Measurements from ENCODE around the gene CCDC40. TPM values are rescaled to one million over a fixed set of nuclear protein-coding genes. Genes with fewer than 3 reads are reported as not detected.

The CCDC40 gene
- total and polyA plus RNA-seq, 10 donors: 0.30 to 8.3 (median 2.3) TPM

- peaks cover 0 to 51% (median 2%) of the 10 kb centered on the region in 6 donors for H3K36me3 ChIP-seq
- H3K27me3 ChIP-seq (replicated peaks in 1 of 7): no peaks in the 10 kb centered on the region
- H3K4me3 ChIP-seq: no peak overlapping the region
- no peak overlapping the region for H3K27ac ChIP-seq
- TF ChIP-seq CTCF (IDR thresholded peaks at IDR 0.05 in 8 of 11, conservative IDR thresholded peaks at IDR 0.05 in 3 of 11) (no peak), POLR2AphosphoS5 (IDR thresholded peaks at IDR 0.05) (no peak), POLR2A (IDR thresholded peaks at IDR 0.05) (no peak)
- 74 to 89% (median 83%) methylated on average over 10 of the region's 10 CpGs for WGBS, 5 donors
- no peaks in the 10 kb centered on the region for H3K9me3 ChIP-seq
- intact Hi-C loops (cut with DNase I; ENCODE audit: low total_unique reads): no loop called here
- no peak for DNase-seq
- H3K4me1 ChIP-seq: peaks cover 0 to 22% (median 18%) of the 10 kb centered on the region in 6 donors
These were observed 28.5 kb upstream of the CCDC40 start for GRCh38 chr17:80007939-80008338.

- intact Hi-C loops (cut with DNase I; ENCODE audit: low total_unique reads): no loop called here
- H3K4me1 ChIP-seq: peaks cover 0 to 22% (median 18%) of the 10 kb centered on the region in 6 donors
- DNase-seq: peak; percentile 93
- WGBS, 5 donors: 15 to 23% (median 20%) methylated on average over 15 to 17 of the region's 17 CpGs
- TF ChIP-seq POLR2AphosphoS5 (IDR thresholded peaks at IDR 0.05) (peak; percentile 44 to 73 (median 62)), CTCF (IDR thresholded peaks at IDR 0.05 in 8 of 11, conservative IDR thresholded peaks at IDR 0.05 in 3 of 11) (peak; percentile 79 to 97 (median 93)), POLR2A (IDR thresholded peaks at IDR 0.05) (no peak)
- peaks cover 0 to 52% (median 4%) of the 10 kb centered on the region in 6 donors for H3K36me3 ChIP-seq
- no peak overlapping the region for H3K4me3 ChIP-seq
- no peaks in the 10 kb centered on the region for H3K9me3 ChIP-seq
- H3K27me3 ChIP-seq (replicated peaks in 1 of 7): no peaks in the 10 kb centered on the region
- no peak overlapping the region for H3K27ac ChIP-seq
These were observed 28.0 kb upstream of the CCDC40 start for GRCh38 chr17:80008383-80008840.

GRCh38 chr17:80008848-80009247 lies 27.6 kb upstream of the CCDC40 start:
- Histone ChIP-seq H3K4me3 (no peak overlapping the region), H3K27ac (no peak overlapping the region), H3K9me3 (no peaks in the 10 kb centered on the region), H3K36me3 (peaks cover 0 to 54% (median 4%) of the 10 kb centered on the region in 6 donors), H3K4me1 (peaks cover 0 to 22% (median 18%) of the 10 kb centered on the region in 6 donors), H3K27me3 (replicated peaks in 1 of 7) (no peaks in the 10 kb centered on the region)
- TF ChIP-seq POLR2AphosphoS5 (IDR thresholded peaks at IDR 0.05) (no peak), CTCF (IDR thresholded peaks at IDR 0.05 in 8 of 11, conservative IDR thresholded peaks at IDR 0.05 in 3 of 11) (no peak), POLR2A (IDR thresholded peaks at IDR 0.05) (no peak)
- no peak for DNase-seq
- 85 to 95% (median 89%) methylated on average over 17 to 18 of the region's 18 CpGs for WGBS, 5 donors
- intact Hi-C loops (cut with DNase I; ENCODE audit: low total_unique reads): no loop called here

- Histone ChIP-seq H3K36me3 (peaks cover 0 to 54% (median 4%) of the 10 kb centered on the region in 6 donors), H3K27me3 (replicated peaks in 1 of 7) (no peaks in the 10 kb centered on the region), H3K27ac (no peak overlapping the region), H3K9me3 (peaks cover 0 to 5% (median 0%) of the 10 kb centered on the region in 8 donors), H3K4me1 (peaks cover 0 to 22% (median 18%) of the 10 kb centered on the region in 6 donors), H3K4me3 (no peak overlapping the region)
- peak; percentile 67 for DNase-seq
- intact Hi-C loops (cut with DNase I; ENCODE audit: low total_unique reads): no loop called here
- TF ChIP-seq POLR2A (IDR thresholded peaks at IDR 0.05) (no peak), POLR2AphosphoS5 (IDR thresholded peaks at IDR 0.05) (no peak), CTCF (IDR thresholded peaks at IDR 0.05 in 8 of 11, conservative IDR thresholded peaks at IDR 0.05 in 3 of 11) (no peak)
- 89 to 95% (median 93%) methylated on average over 19 to 34 of the region's 34 CpGs for WGBS, 5 donors
These were observed 26.8 kb upstream of the CCDC40 start for GRCh38 chr17:80009391-80010282.

Data from spleen (tissue), 11 donors.